Activated gamma-delta T cell (primary cell): ENCODE measurements around the gene XYLB.
"Not testable (repeated sequence)": the region's sequence is repeated elsewhere in the genome, so short reads cannot be mapped to it uniquely, and the experiment has no call there.

Experiments used
- DNase-seq: peaks from one replicate; lab custom pipeline; 2025; lab: John Stamatoyannopoulos, UW
- total RNA-seq, 2 donors: gene quantifications; one replicate each; lab custom pipeline; 2026; lab: John Stamatoyannopoulos, UW

Gene XYLB
- total RNA-seq: 0.56 to 0.74 reads per million in 2 donors

DNA sequence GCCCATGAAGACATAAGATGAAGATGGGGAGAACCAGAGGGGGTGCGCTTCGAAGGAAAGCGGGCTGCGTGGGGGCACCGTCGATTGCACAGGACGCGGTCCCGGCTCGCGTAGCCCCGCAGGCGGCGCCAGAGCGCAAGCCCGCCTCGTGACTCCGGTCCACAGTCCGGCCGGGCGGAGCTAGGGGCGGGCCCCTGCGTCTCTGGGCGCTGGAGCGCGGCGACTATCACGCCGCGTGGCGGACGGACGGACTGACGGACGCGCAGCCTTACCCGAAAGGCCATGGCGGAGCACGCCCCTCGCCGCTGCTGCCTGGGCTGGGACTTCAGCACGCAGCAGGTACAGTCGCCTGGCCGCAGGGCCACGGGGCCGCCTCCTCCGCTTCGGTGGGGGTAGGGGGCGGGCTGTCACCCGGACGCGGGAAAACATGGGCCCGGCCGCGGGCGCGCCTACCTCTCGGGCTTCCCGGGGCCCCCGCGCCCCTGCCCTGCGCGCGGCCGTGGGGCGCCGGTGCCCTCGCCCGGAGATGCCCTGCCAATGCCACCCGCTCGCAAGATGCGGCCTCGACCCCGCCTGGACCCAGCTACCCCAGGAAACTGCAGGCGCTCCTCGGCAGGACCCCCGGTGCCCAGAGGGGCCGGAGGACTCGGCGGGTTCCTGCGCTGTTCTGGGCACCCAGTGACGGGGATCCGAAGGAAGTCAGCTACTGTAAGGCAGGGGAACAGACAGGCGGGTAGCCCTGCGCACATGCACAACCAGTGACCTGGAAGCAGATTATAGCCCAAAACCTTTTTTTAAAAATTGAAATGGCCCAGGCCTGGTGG is at the start of gene XYLB:
Gene XYLB, plus strand, starts transcription at position 199 of the 824 bp plus-strand sequence. Its CDS starts 84 bp downstream, at position 283.
- DNase-seq: peak; percentile 48

DNA sequence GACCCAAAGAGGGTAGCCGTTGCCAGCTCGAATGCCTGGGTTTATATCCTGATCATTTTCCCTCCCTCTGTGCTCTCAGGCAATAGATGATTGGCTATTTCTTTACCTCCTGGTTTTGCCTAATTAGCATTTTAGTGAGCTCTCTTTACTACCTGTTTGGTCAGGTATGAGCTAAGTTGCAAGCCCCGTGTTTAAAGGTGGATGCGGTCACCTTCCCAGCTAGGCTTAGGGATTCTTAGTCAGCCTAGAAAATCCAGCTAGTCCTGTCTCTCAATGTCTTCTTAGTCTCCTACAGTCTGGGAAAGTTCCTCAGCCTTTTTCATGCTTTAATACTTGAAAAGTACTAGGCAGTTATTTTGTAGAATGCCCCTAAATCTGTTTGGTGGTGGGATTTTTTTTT is 49.5 kb upstream of the XYLB start:
- not testable (repeated sequence) for DNase-seq

DNA sequence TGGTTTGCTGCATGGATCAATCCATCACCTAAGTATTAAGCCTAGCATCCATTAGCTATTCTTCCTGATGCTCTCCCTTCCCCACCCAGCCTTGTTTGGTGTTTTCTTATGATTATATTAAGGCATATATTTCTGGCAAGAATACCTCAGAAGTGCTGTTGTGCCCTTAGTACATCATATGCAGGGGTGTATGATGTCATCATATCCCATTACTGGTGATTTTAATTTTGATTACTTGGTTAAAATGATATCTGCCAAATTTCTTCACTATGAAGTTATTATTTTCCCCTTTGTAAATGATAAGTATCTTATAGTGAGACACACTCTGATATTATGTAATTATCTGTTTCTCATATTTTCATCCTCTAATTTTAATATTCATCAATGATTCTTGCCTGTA is 49.0 kb upstream of the XYLB start:
- no peak for DNase-seq

DNA sequence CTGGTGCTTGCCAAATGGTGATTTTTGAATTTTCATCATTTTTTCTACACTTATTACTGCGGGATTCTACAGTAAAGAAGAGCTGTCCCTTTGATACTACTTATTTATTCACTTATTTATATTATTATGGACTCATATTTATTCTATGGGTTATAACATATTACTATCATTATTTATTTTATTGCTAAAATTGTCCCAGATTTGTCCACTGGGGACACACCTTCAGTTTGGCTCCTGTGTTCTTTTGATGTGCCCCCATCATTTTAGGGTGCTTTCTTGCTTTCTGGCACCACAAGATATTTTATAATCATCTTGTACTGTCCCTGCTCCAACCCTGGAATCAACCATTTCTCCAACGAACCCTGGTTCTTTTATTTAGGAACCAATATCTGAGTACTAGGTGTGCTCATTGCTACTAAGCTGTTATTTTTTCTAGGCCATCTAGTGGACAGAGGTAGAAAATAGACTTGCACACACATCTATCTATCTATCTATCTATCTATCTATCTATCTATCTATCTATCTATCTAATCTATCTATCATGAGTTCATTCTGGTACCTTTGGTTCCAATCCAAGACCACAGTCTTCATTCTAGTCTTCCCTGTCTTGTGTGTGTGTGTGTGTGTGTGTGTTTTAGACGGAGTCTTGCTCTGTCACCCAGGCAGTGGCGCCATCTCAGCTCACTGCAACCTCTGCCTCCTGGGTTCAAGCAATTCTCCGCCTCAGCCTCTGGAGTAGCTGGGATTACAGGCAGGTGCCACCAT is 48.5 kb upstream of the XYLB start:
- DNase-seq: no peak

DNA sequence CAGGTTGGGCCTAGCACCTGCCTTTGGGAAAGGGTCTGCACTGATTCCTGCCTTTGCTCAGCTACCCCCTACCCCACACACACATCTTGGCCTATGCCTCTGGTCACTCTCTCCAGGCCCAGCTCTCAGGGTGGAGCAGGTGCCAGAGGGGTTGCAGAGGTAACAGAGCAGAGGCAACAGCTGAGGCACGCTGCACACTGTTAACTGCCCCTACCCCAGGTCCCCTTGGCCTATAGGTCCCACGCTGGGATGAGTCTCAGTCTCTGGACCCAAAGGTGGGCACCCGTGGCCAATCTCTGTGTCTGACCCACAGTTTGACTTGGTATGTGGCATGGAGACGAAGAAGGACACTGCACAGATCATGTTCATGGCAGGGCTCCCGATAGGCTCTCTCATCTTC is 39.6 kb upstream of the XYLB start:
- DNase-seq: no peak

DNA sequence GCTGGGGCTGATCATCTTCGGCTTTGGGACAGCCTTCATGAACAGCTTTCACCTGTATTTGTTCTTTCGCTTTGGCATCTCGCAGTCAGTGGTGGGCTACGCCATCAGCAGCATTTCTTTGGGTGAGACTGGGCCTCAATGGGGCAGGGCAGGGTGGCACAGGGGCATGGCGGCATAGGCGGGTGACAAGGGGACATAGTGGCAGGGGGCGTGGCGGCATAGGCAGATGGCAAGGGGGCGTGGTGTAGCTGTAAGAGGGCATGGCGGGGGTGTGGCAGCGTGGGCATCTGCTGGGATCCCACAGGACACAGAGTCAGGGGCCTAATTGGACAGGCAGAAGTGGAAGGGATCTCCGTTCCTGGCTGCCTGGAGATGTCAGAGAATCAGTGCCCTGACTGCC is 39.0 kb upstream of the XYLB start:
- DNase-seq: no peak

DNA sequence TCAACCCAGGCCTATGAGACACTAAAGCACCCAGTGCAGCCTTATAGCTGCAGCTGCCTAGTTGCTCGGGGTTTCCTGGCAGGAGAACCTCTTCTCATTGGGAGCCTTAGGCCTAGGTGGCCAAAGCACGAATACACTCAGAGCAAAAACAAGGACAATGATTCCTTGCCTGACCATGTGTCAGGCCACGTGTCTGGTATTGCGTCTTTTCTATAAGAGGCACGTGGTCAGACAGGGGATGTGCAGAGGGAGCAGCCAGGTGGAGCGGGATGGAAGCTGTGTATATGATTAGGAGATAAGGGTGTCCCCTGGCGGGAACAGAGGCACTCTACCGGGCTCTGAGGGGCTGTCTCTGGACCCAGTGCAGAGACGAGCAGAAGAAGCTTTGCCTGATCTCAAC is 38.1 kb upstream of the XYLB start:
- no peak for DNase-seq

DNA sequence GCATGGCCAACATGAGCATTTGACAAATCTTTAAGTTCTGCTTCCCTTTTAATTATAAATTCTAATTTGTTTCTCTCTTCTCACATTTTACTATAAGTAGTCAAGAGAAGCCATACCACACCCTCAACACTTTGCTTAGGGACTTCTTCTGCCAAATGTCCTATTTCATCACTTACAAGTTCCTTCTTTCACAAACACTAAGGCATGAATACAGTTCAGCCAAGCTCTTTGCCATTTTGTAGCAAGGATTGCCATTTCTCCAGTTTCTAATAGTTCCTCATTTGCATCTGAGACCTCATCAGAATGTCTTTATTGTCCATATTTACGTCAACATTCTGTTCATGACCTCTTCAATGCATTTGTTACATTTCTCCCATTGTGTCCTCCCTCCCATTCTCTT is 35.1 kb upstream of the XYLB start:
- no peak for DNase-seq

DNA sequence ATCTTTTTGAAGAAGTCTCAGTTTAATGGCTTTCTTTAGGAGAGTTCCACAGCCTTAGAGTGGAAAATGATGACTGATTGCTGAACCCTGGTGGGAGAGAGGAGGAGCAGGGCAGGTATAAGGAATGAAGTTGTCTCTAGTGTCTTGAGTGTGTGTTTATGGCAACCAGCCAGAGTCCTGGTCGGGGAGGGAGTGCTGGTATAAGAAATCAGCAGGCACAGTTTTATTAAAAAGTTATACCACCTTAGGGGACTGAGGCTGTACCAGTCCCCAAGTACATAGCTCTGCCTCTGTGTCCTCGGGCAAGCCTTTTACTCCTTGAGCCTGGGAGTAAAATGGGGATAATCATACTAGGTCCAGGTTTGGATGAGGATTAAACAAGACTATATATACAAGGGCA is 34.6 kb upstream of the XYLB start:
- no peak for DNase-seq

DNA sequence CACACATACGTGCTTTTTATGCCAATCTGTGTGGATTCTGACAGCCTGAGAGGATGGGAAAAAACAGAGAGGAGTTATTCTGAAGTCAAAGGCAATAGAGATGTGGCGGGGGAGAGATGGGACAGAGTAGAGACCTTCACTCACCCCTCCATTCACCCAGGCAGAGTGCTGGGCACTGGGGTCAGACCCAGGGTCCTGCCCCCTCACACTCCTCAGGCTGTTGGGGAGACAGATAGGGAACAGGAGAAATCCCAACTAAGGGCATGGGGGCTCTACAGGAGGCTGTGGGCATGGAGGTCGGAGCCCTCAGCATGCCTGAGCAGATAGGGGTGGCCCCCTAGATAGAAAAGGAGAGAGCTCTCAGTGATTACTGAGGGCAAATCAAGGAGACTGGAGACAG is 34.2 kb upstream of the XYLB start:
- no peak for DNase-seq

DNA sequence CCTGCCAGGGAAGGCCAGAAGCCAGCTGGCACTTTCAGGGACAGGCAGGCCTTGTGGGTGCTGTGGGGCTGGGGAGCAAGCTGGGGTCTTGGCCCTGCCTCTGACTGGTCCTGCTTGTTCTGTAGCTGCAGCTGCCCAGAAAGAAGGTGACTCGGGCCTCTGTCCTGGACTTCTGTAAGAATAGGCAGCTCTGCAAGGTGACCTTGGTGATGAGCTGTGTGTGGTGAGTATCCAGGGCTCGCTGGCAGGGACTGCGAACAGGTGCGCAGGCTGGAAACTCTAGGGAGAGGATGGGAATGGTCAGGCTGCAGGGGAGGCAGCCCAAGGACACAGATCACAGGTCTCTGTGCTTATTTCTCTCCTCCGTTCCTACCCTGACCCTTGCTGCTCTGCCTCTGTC is 33.3 kb upstream of the XYLB start:
- no peak for DNase-seq

DNA sequence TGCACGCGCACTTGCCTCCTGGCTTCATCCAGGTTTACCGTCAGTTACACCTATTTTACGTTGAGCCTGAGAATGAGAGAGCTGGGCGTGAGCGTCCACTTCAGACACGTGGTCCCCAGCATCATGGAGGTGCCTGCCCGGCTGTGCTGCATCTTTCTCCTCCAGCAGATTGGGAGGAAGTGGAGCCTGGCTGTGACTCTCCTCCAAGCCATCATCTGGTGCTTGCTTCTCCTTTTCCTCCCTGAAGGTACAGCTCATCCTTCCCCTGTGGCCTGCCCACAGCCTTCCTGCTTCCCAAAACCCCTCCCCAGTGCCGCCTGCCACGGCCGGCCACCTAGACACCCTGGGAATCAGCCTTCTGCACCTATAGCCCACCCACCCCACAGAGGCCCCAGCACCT is 32.9 kb upstream of the XYLB start:
- DNase-seq: no peak

DNA sequence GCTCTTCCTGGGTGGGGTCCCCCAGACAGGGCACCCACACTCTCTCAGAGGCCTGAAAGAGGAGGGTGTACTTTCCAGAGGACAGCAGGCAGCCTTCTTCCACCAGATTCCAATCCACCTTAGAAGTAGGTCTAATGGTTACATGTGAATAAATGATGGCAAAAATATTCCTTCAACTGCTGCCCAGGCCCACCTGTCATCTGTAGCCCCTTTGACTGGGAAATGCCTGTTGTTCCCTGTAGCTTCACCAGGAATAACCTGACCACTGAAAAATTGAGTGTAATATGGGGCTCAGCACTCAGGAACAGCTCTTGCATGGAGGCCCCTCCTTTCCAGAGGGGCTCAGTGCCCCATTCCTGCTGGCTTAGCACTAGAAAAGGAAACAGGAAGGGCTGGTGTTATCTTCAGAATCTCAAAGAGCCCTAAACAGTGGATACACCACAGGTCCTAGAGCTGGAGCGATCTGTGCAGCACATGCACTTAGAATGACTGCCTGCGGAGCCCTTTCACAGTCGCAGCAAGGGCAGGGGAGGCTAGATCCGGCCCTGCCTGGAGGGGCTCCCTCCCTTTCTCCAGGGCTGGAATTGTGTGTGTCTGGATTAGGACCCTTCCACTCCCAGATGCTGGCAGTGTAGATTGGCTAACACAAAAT is 32.3 kb upstream of the XYLB start:
- DNase-seq: no peak

DNA sequence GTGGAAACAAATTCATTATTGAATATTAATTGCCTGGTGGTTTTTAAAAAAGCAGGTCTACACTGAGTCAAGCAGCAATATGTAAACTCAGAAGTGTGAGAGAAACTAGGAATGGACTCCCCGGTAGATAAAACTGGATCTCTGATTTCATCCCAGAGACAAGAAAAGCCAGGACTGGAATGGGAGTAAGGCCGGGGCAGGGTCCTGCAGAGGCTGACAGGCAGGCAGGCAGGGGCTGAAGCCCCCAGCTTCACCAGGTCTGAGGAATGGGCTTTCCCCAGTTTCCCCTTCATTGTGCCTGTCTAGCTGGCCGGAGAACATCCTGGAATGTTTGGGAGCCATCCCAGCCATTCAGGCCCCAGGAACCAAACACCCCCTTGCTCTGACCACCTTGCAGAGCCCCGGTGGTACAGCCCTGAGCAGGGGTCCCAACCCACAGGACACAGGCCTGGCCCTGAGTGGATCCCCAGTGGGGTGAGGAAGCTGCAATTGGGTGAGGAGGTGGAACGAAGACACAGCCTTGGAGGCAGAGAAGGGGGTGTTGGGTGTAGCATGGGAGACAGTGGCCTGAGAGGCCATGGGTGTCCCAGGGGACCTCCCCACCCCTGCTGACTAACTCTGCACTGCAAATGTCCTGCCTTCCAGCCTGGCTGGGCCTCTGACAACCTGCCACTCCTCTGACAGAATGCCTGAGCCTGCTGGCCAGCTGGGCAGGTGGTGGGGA is 31.7 kb upstream of the XYLB start:
- DNase-seq: no peak

DNA sequence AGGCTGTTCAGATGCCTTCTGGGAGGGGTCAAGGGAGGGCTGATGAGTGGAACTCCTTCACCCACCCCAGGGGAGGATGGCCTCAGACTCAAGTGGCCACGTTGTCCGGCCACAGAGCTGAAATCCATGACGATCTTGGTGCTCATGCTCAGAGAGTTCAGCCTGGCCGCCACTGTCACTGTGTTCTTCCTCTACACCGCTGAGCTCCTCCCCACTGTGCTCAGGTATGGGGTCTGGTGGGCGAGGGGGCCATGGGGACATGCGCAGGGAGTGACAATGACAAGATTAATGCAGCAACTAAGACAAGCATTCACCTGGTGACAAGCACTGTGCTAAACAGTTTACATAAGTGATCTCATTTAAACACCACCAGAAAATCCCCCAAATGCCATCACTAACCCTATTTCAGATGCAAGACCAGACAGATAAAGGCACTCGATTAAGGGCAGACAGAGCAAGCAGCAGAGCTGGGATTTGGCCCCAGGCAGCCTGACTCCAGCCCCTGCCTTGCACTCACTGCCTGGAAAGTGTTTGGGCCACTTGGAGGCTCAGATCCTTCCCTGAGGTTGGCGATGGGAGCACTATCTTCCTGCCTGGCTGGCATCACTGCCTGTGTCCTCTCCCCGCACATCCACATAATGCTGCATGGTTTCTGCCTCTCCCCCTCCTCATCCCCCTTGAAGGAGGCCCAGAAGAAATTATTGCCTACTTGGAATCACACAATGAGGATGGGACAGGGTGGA is 30.9 kb upstream of the XYLB start:
- DNase-seq: no peak

DNA sequence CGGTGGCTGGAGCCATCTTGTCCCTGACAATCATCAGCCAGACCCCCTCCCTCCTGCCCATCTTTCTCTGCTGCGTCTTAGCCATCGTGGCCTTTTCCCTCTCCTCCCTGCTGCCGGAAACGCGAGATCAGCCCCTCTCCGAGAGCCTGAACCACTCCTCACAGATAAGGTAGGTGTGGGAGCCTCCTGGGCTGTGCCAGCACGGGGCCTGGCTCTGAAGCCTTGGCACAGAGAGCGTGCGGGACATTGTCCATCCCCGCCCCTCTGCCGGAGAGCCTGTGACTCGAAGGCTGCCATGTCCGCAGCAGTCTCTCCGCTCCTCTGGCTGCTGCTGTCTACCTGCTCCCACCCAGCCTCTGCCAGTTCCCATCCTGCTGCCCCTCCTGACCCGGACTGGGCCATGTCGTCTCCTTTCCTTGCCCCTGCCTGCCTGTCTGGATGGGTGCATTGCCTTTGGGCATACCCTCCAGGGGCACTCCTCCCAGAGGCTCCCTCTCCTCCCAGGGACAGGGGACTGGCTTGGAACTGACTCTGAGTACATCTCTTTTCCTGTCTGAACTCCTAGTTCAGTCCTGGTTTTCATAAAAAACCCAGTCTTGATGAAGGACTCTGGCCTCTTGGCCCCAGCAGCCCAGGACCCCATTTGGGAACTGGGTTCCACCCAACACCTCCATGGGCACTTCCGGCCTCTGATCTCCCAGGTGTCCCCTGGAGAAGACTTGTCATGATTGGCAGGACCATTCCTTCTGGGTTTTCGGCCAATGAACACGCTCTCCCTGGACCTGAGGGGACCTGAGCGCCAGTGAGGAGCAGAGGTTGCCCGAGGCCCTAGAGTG is 30.0 kb upstream of the XYLB start:
- DNase-seq: no peak

DNA sequence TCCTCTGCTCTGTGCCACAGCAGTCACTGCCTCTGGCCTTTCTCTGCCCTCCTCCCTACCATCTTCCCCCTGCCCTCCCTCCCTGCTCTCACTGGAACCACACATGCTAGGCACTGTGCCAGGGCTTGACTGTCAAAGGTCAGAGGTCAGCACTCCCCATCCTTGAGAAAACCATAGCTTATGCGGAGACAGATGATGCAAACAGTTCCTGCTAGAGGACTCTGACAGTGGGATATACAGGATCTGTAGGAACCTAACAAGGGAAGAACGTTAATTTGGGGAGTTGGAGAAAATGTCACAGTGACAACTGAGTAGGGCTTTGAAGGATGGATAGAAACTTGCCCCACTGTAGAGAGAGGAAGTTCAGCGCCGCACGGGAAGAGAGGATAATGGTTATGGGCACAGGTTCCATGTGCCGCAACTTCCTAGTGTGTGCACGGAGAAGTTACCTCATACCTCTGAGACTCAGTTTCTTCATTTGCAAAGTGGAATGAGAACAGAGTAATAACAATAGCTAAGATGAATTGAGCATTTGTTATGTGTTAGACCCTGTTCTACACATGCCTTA is 29.3 kb upstream of the XYLB start:
- no peak for DNase-seq

DNA sequence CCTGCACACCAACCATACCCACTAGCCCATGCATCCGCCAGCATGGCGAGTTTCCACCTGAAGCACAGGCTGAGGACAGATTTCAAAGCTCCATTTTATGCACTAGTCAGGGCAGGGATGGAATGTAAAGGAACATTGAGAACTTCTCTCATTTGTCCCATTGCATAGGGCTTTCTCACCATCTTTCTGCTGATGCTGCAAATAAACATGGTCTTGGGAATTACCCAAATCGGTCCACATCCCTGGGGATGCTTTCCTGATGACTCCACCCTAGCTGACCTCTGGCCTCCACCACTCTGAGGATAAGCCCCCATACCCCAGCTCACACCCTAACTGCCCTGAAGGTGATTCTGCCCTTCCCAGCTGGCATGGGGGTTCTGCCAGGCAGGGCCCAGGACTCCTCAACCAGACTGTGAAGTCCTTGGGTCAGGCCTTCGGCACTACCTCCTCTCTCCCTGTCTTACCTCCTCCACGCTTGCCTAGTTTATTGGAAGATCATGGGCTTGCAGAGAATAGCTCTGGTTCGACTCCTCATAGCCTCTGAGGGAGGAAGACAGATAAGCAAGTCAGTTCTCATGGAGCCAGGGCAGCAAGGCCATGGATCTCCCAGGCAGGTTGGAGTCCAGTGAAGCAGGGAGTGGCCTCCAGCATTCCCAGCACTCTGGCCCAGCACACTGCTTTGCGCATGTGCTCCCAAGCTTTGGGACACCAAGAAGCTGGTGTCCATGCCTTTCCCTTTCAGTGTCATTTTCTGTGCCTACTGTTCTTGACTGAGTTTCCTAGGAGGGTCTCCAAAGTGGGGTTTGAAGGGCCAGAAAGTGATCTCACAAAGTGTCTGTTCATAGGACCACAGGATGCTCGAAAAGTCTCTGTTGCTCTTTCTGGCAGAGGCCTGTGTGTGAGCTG is 27.6 kb upstream of the XYLB start:
- no peak for DNase-seq

DNA sequence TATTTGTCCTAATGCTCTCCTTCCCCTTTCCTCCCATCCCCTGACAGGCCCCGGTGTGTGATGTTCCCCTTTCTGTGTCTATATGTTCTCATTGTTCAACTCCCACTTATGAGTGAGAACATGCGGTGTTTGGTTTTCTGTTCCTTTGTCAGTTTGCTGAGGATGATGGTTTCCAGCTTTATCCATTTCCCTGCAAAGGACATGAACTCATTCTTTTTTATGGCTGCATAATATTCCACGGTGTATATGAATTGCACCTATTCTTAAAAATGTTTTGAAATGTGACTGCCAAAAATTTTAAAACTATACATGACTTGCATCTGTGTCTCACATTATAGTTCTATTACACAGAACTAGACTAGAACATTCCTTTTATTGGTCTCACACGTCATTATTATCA is 25.9 kb upstream of the XYLB start:
- DNase-seq: not testable (repeated sequence)
